ENCODE results near the gene ESRRB.
A peak's percentile ranks its signal among the peaks of the same experiment; 100 is the strongest.

ESRRB gene

DNA sequence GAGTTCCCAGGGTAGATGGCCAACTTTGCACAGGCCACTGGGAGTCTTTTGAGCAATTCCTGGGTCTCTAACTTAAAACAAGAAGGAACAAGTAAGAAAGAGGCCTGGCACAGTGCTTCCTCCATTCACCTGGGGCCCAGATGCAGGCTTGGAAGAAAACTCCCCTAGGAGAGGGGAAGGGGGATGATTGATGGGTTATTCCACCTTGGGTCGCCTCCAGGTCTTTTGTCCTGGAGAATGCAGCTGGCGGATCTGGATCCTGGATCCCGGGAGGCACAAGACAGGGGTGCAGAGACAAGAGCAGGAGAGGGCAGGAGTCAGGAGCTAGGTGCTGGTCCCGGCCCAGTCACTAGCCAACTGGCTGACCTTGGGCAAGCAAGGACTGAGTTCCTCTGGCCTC lies 74.5 kb downstream of the ESRRB start:
- DNase-seq (ENCODE audit: low read depth) = no peak

- DNase-seq (ENCODE audit: low read depth) = peak; percentile 5
Measured at GRCh38 chr14:76456200-76456599, 80.3 kb downstream of the ESRRB start.

- no peak for DNase-seq (ENCODE audit: low read depth)
Measured at GRCh38 chr14:76456891-76457586, 81.1 kb downstream of the ESRRB start.

GRCh38 chr14:76457841-76458240 lies 81.9 kb downstream of the ESRRB start:
- no peak for DNase-seq (ENCODE audit: low read depth)

DNA sequence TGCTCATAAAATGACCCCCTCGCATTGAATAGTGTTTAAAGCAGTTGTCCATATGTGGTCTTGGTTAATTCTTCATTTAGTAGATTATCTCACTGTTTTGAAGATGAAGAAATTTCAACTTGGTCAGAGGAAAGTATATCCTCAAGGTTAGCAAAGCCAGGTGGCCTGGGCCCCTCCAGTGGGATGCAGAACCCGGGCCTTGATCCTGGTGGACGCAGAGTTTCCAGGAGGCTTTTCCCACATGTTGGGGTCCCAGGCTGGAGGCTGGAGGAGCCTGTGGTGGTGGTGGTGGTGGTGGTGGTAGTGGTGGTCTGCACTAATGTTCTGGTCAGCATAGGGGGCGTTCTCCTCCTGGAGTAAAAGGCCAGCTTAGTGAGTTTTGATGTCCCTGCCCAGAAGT lies 85.9 kb downstream of the ESRRB start:
- no peak for DNase-seq (ENCODE audit: low read depth)

- no peak for DNase-seq (ENCODE audit: low read depth)
Measured at GRCh38 chr14:76462330-76462729, 86.4 kb downstream of the ESRRB start.

- DNase-seq (ENCODE audit: low read depth) = no peak
Measured at GRCh38 chr14:76463105-76463504, 87.2 kb downstream of the ESRRB start.

- no peak for DNase-seq (ENCODE audit: low read depth)
Measured at GRCh38 chr14:76464856-76465255, 88.9 kb downstream of the ESRRB start.

GRCh38 chr14:76465664-76466063 lies 89.7 kb downstream of the ESRRB start:
- DNase-seq (ENCODE audit: low read depth) = no peak

- no peak for DNase-seq (ENCODE audit: low read depth)
Measured at GRCh38 chr14:76467711-76468155, 91.8 kb downstream of the ESRRB start.

DNA sequence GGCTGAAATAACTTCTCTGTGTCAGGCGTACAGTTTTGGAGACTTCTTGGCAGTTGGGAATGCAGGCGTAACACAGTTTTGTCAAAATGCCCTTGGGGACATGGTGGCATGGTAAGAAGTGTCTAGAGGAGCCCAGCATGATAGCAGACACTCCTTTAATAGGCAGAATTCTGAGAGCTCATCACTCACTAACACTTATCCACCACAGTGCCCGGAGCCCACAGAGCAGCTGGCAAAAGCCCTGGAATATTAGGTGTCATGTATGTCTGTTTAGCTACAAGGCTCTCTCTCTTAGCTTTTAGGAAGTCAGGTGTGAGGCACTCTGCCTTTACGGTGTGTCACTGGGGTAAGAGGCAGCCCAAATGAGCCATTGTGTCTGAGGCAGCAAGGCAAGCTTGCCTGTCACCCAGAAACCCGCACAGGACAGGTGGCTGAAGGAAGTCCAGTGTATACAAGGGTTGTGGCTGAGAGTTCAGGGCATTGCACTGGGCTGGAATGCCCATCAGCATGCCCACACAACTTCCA lies 96.3 kb downstream of the ESRRB start:
- DNase-seq (ENCODE audit: low read depth) = no peak

DNA sequence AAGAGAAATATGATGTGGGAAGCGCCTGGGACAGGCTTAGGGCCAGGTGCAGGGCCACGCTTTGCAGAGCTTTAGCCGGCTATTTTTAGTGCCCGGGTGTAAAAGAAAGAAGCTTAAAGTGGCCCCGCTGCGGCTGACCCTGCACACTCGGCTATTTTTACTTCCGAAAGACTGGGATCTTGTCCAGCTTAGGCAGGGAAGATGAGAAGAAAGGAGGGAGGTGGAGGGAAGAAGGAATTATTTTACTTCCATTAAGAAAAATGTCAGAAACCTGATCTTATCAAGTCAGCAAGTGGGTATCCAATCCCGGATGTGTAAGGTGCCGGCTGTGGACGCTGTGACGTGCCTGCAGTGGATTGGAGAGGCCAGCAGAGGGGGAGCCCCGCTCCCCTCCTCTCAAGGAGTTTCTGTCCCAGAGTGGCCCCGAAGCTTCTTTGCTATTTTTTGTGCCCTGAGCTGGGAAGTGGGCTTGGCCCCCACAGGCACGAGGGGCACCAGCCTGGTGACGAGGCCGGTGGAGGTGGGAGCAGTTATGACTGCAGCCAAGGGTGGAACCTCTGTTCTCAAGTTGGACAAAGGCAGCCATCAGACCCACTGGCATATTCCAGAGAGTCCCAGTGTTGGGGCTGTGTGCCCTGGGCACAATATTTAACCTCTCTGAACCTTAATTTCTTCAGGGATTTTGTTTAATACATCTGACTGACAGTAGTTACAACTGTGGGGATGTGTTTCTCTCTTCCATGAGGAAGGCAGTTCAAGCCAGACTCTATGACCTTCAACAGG lies 97.7 kb downstream of the ESRRB start:
- no peak for DNase-seq (ENCODE audit: low read depth)

GRCh38 chr14:76480426-76480825 lies 104.5 kb downstream of the ESRRB start:
- no peak for DNase-seq (ENCODE audit: low read depth)

GRCh38 chr14:76484355-76484754 lies 108.4 kb downstream of the ESRRB start:
- no peak for DNase-seq (ENCODE audit: low read depth)

- DNase-seq (ENCODE audit: low read depth) = no peak
Measured at GRCh38 chr14:76486251-76486743, 110.4 kb downstream of the ESRRB start.

- no peak for DNase-seq (ENCODE audit: low read depth)
Measured at GRCh38 chr14:76488551-76488950, 112.6 kb downstream of the ESRRB start.

GRCh38 chr14:76489667-76490066 lies 113.7 kb downstream of the ESRRB start:
- no peak for DNase-seq (ENCODE audit: low read depth)

GRCh38 chr14:76490111-76490510 lies 114.2 kb downstream of the ESRRB start:
- no peak for DNase-seq (ENCODE audit: low read depth)

GRCh38 chr14:76490735-76491134 lies 114.8 kb downstream of the ESRRB start:
- no peak for DNase-seq (ENCODE audit: low read depth)

- no peak for DNase-seq (ENCODE audit: low read depth)
Measured at GRCh38 chr14:76491172-76491930, 115.4 kb downstream of the ESRRB start.

GRCh38 chr14:76495983-76496382 lies 120.0 kb downstream of the ESRRB start:
- DNase-seq (ENCODE audit: low read depth) = no peak

- DNase-seq (ENCODE audit: low read depth) = no peak
Measured at GRCh38 chr14:76496595-76496994, 120.7 kb downstream of the ESRRB start.
